Measurements from ENCODE around the gene NSMF.

- TF ChIP-seq CTCF (IDR thresholded peaks at IDR 0.05) (no peak), EZH2 (IDR thresholded peaks at IDR 0.05; ENCODE audit: borderline replicate concordance, insufficient read depth, low read depth, low read length, poor library complexity, severe bottlenecking) (no peak)
These were observed 60.3 kb downstream of the NSMF start for GRCh38 chr9:137398561-137399468.

Data from B cell (primary cell).